ENCODE results near the gene PRTN3.

The PRTN3 gene

DNA sequence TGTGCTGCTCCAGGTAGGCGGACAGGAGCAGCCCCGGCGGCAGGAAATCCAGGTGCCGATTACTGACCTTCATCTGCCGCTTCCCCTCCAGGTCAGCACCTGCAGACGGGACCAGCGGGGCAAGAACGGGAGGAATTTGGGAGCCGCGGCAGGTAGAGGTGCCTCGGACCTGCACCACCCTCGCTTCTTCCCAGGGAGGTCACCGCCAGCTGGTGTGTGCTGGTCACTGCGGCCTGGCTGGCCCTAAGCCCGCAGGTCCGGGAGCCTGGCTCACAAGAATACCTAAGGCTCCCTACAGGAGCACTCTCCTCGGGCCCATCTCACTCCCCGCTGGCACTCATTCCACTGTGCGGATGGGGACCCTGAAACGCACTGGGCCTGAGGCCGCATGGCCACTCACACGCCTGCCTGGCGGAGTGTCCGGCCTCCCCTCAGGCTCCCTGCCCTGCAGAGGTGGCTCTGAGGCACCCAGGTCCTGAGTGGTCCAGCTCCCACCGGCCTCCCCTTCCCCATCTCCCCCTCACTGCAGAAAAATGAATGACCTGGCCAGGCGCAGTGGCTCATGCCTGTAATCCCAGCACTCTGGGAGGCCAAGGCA, 56.7 kb downstream of the PRTN3 start:
- Histone ChIP-seq H4K20me1 (ENCODE audit: insufficient read depth, low read length) (peaks cover 39% of the 10 kb centered on the region), H3K4me3 (ENCODE audit: low read length) (no peak overlapping the region), H3K4me2 (ENCODE audit: low read length) (no peak overlapping the region), H3K36me3 (replicated peaks; ENCODE audit: low read depth, low read length) (peaks cover 50% of the 10 kb centered on the region), H3K4me1 (ENCODE audit: low read length) (no peaks in the 10 kb centered on the region), H2AFZ (ENCODE audit: low read depth, low read length) (no peak overlapping the region), H3K9ac (ENCODE audit: low read length) (no peak overlapping the region), H3K79me2 (ENCODE audit: low read length) (peaks cover 11% of the 10 kb centered on the region), H3K27ac (ENCODE audit: low read length) (no peak overlapping the region), H3K9me3 (ENCODE audit: insufficient read depth, low read length) (no peaks in the 10 kb centered on the region), H3K27me3 (ENCODE audit: low read depth, low read length) (no peaks in the 10 kb centered on the region)
- no peak for TF ChIP-seq EZH2phosphoT487 (IDR thresholded peaks at IDR 0.05; ENCODE audit: low read depth)
